ENCODE measurements around the gene EXOC6B.

EXOC6B gene

DNA sequence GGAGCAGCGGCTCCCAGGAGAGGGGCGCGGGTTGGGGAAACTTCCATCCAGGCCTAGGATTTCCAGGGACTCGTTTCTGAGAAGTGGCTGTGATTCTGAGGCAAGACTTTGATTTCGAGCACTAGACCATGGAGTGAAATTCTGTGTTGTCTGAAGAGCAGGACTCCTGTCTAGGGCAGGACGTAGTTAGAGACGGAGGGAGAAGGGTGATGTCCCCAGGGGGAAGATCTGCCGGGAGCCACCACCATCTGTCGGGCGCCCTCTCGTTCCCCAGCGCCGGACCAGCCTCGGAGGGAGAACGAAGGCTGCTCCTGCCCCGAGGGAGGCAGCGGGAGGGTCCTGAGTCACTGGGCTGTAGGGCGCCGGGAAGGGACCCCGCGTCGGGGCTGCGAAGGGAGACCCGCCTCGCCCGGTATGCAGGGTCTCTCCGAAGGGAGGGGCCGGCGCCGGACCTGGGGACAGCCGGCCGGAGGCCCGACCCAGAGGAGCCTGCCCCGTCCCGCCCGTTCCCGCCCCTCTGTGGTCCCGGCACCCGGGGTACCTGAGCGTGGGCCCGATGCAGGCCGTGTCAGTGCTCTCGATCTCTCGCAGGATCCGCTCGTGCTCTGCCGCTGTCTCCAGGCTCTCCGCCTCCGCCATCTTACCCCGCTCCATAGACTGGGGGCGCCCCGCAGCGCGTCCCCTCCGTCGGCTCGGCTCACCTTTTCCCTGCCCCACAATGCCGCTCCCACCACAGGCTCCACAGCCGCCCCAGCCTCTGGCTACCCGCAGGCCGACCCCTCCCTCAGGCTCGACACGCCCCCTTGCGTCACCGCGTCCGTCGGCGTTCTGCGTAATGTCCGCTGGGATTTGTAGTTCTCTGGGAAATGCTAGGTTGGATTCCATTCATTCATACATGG is at the start of gene EXOC6B:
Gene EXOC6B, minus strand, starts transcription at position 777 of the 899 bp plus-strand sequence.
- DNase-seq (ENCODE audit: low read depth in 2 of 2): peak; percentile 73 to 81

GRCh38 chr2:72871880-72872279 is 46.0 kb upstream of the EXOC6B start:
- DNase-seq (ENCODE audit: low read depth in 2 of 2): no peak

DNA sequence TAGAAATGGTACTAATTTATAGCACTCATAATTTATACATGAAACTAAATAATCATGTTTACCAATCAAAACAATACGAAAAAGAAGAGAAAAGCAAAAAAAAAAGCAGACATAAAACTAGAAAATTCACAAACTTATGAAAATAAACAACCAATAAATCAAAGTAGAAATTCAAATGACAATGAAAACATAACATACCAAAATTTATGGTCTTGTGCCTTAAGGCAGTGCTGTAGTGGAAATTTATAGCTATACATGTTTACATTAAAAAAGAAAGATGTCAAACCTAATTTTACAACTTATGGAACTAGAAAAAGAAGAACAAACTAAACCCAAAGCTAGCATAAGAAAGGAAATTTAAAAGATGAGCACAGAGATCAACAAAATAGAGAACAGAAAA is 45.2 kb upstream of the EXOC6B start:
- DNase-seq (ENCODE audit: low read depth in 2 of 2): no peak

GRCh38 chr2:72864500-72864899 is 38.7 kb upstream of the EXOC6B start:
- peak in 1 of 2 donors; percentile 17 for DNase-seq (ENCODE audit: low read depth in 2 of 2)

GRCh38 chr2:72863046-72863445 is 37.2 kb upstream of the EXOC6B start:
- no peak for DNase-seq (ENCODE audit: low read depth in 2 of 2)

- DNase-seq (ENCODE audit: low read depth in 2 of 2): peak; percentile 76 to 85
Measured at GRCh38 chr2:72862239-72862988, 36.6 kb upstream of the EXOC6B start.

DNA sequence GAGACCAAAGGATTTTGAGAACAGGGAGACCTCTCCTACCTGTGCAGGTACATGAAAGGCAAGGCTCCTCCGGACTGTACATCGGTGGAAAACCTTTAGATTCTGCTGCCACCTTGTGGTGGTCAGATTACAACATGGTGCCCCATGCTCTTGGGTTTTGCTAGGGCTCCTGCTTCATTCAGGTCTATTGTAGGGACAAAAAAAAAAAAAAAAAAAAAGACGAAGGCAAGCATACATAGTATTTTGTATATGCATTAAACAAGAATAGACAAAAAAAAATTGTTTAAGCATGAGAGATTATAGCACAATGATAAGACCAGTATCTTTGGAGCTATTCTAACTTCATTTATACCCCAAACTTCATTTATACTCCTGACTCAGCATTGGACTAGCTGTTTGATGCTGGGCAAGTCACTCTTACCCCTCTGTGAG is 34.0 kb upstream of the EXOC6B start:
- peak in 1 of 2 donors; percentile 46 for DNase-seq (ENCODE audit: low read depth in 2 of 2)

DNA sequence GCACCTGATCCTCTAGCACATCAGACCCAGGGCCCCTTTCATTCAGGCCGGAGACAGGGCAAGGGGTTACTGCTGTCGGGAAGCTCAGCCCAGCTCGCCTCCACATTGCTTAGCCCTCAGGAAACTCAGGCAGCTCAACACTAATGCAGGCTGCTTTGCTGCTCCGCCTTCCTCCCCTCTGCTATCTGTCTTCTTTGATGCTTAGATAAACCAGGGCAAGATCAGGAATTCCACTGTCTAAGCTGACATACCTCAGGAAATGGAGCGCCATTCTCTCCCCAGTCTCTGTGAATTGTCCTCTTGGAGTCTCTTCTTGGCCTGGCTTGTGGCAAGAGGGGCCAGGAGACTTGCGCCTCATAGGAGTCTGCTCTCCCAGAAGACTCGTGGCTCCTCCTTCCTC is 25.5 kb upstream of the EXOC6B start:
- DNase-seq (ENCODE audit: low read depth in 2 of 2): no peak

GRCh38 chr2:72849138-72849462 is 23.3 kb upstream of the EXOC6B start:
- no peak for DNase-seq (ENCODE audit: low read depth in 2 of 2)

- DNase-seq (ENCODE audit: low read depth in 2 of 2): no peak
Measured at GRCh38 chr2:72848436-72849137, 22.8 kb upstream of the EXOC6B start.

DNA sequence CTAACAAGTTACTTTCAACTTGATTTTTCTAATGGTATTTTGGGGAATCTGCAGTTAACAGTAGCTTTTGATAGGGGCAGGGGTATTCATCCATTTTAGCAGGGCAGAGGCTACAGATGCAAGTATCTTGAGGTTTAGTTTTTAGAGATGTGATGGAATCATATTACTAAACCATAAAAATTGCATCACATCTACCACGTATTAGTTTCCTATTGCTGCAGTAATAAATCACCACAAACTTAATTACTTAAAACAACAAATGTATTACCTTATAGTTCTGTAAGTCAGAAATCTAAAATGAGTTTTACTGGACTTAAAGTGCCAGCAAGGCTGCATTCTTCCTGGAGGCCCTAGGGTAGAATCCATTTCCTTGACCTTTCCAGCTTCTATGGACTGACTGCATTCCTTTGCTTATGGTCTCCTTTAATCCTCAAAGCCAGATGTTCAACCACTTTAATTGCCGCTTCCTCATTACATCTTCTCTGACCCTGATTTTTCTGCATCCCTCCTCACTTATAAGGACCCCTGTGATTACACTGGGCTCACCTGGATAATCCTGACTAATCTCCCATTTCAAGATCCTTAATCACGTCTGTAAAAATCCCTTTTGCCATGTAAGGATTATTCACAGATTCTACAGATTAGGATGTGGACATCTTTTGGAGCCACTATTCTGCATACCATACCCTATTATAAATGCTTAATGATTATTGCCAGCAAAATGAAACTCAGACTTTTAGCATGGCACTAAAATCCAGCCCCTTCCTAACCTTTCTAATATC is 21.9 kb upstream of the EXOC6B start:
- DNase-seq (ENCODE audit: low read depth in 2 of 2): no peak

DNA sequence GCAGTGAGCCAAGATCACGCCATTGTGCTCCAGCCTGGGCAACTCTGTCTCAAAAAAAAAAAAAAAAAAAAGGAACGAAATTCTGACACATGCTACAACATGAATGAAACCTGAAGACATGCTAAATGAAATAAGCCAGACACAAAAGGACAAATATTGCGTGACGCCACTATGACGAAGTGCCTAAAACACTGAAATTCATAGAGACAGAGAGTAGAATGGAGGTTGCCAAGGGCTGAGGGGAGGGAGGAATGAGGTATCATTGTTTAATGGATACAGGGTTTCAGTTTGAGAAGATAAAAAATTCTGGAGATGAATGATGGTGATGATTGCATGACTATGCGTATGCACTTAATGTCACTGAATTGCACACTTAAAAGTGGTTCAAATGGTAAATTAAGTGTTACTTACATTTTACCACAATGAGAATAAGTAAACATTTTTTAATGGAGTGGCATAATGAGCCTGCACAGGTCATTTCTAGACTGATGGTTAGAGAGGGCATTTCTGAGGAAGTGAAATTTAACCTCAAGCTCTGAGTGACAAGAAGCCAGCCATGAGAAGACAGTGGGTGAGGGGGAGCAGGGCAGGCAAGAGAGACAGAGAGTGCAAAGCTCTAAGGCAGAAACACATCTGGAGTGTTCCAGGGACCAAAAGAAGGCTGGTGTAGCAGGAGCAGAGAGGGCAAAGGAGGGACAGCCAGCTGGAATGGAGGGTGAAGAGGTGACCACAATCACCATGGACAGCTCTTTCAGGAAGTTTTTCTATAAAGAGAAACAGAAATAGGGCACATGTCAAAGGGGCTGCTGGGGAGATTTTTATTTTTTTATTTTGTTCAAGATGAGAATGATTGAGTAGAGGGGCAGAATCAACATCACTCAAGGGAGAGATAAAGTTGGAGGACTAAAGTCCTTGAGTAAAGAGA is 20.6 kb upstream of the EXOC6B start:
- DNase-seq (ENCODE audit: low read depth in 2 of 2): no peak

- no peak for DNase-seq (ENCODE audit: low read depth in 2 of 2)
Measured at GRCh38 chr2:72843301-72843700, 17.5 kb upstream of the EXOC6B start.

GRCh38 chr2:72841462-72842125 is 15.8 kb upstream of the EXOC6B start:
- DNase-seq (ENCODE audit: low read depth in 2 of 2): no peak

- DNase-seq (ENCODE audit: low read depth in 2 of 2): no peak
Measured at GRCh38 chr2:72840066-72840465, 14.2 kb upstream of the EXOC6B start.

- no peak for DNase-seq (ENCODE audit: low read depth in 2 of 2)
Measured at GRCh38 chr2:72837171-72837570, 11.3 kb upstream of the EXOC6B start.

DNA sequence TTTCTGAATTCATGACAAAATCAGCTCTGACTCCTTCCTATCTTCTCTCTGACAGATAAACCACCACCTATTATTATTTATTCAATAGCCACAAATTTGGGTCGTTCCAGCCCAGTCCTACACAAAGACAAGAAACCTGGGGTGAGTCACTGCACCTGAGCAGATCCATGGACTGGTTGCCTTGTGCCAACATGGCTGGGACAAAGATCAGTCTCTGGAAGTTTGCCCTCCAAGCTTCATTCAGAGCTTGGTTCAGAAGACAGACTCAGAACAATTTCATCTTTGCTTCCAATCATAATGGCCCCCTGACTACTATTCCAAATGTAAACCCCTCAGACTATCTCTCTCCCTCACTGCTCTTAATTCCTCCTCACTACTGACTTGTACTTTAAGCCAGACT is 9.6 kb upstream of the EXOC6B start:
- no peak for DNase-seq (ENCODE audit: low read depth in 2 of 2)

- DNase-seq (ENCODE audit: low read depth in 2 of 2): no peak
Measured at GRCh38 chr2:72834596-72834995, 8.8 kb upstream of the EXOC6B start.

- no peak for DNase-seq (ENCODE audit: low read depth in 2 of 2)
Measured at GRCh38 chr2:72833084-72833714, 7.4 kb upstream of the EXOC6B start.
